PC-3 (cell line): ENCODE measurements around the gene PANK4. TPM values are rescaled to one million over a fixed set of nuclear protein-coding genes. Genes with fewer than 3 reads are reported as not detected.

Experiments used
- ATAC-seq: fragments of 200-7000 bp; cut with Tn5 transposase; 2 replicates; pipeline ENCODE4 v1.9.1; 2020; ENCODE audit warnings: mild to moderate bottlenecking, moderate library complexity
- BruUV-seq: library from RNA; stranded (reverse); fragments of 400-500 nt; replicated peaks from 2 replicates; lab custom pipeline; 2021; lab: Mats Ljungman, UMichigan
- CTCF ChIA-PET: fragments of 300-600 bp; sonication (Branson Sonifier 250); formaldehyde crosslinking; loops from one replicate; lab custom pipeline; 2022; ENCODE audit warnings: antibody characterized with exemption; lab: Charles Lee
- POLR2A ChIA-PET: fragments of 300-600 bp; sonication (Branson Sonifier 250); formaldehyde crosslinking; loops from one replicate; lab custom pipeline; 2022; ENCODE audit warnings: antibody characterized with exemption; ENCODE audit not compliant: unreplicated experiment; lab: Charles Lee
- DNase-seq: peaks from one replicate; pipeline ENCODE4 v3.0.0-alpha.2; 2015
- H2AFZ ChIP-seq: fragments of 300-600 bp; sonication (generic); 2 replicates; pipeline ENCODE4 v1.6.0; 2016; ENCODE audit warnings: antibody characterized with exemption, low read length
- H3F3A ChIP-seq: fragments of 300-600 bp; sonication (generic); one replicate; pipeline ENCODE4 v1.6.0; 2017; ENCODE audit warnings: antibody characterized with exemption, low read length, control low read depth, mild to moderate bottlenecking; ENCODE audit not compliant: unreplicated experiment
- H3K27ac ChIP-seq: fragments of 300-600 bp; sonication (generic); 2 replicates; pipeline ENCODE4 v1.5.1; 2016; ENCODE audit warnings: mild to moderate bottlenecking, low read length
- H3K27me3 ChIP-seq: fragments of 300-600 bp; sonication (generic); 2 replicates; pipeline ENCODE4 v1.6.1; 2016; ENCODE audit warnings: low read length, mixed read lengths
- H3K36me3 ChIP-seq: fragments of 300-600 bp; sonication (generic); 2 replicates; pipeline ENCODE4 v1.6.1; 2016; ENCODE audit warnings: low read depth, mixed run types, low read length, mixed read lengths
- H3K4me1 ChIP-seq: fragments of 300-600 bp; sonication (generic); 2 replicates; pipeline ENCODE4 v1.5.1; 2016; ENCODE audit warnings: low read length; ENCODE audit not compliant: insufficient read depth
- H3K4me2 ChIP-seq: fragments of 300-600 bp; sonication (generic); 2 replicates; pipeline ENCODE4 v1.6.0; 2016; ENCODE audit warnings: low read length
- H3K4me3 ChIP-seq: fragments of 300-600 bp; sonication (generic); 2 replicates; pipeline ENCODE4 v1.5.1; 2016; ENCODE audit warnings: mild to moderate bottlenecking, low read length, mixed read lengths
- H3K79me2 ChIP-seq: fragments of 300-600 bp; sonication (generic); 2 replicates; pipeline ENCODE4 v1.6.1; 2017; ENCODE audit warnings: low read length, mixed read lengths
- H3K9ac ChIP-seq: fragments of 300-600 bp; sonication (generic); 2 replicates; pipeline ENCODE4 v1.6.0; 2016; ENCODE audit warnings: mild to moderate bottlenecking, low read length
- H3K9me2 ChIP-seq: fragments of 300-600 bp; sonication (generic); replicated peaks from 2 replicates; pipeline ENCODE4 v1.6.1; 2016; ENCODE audit warnings: mixed run types, low read length, mixed read lengths
- H3K9me3 ChIP-seq: fragments of 300-600 bp; sonication (generic); 2 replicates; pipeline ENCODE4 v1.6.1; 2016; ENCODE audit warnings: low read length, mixed read lengths
- H4K20me1 ChIP-seq: fragments of 300-600 bp; sonication (generic); 2 replicates; pipeline ENCODE4 v1.6.1; 2016; ENCODE audit warnings: low read length, mixed read lengths
- EZH2 ChIP-seq: fragments of 300-600 bp; sonication (generic); IDR thresholded peaks from one replicate; pipeline ENCODE4 v1.6.1; 2017; ENCODE audit warnings: antibody characterized with exemption, mild to moderate bottlenecking, low read length; ENCODE audit not compliant: unreplicated experiment
- EZH2phosphoT487 ChIP-seq: fragments of 300-600 bp; sonication (generic); IDR thresholded peaks from 2 replicates; pipeline ENCODE4 v1.6.1; 2018; ENCODE audit warnings: mild to moderate bottlenecking, antibody characterized with exemption, low read length, borderline replicate concordance
- intact Hi-C: fragments of 100-400 bp; cut with micrococcal nuclease; formaldehyde crosslinking; loops from 2 replicates; pipeline ENCODE4 v1.9.0; 2023
- total RNA-seq: library from RNA; depleted of rRNA; stranded (reverse); fragments of >200 nt; gene quantifications from 2 replicates; pipeline ENCODE4 v1.2.3, GENCODE V29; 2014
- TF ChIP-seq, protein P1 (sequence below): fragments of 300-600 bp; sonication (generic); conservative IDR thresholded peaks from 2 replicates; pipeline ENCODE4 v1.5.1; 2017; ENCODE audit warnings: antibody characterized with exemption, low read depth, mild to moderate bottlenecking, low read length

PANK4 gene
- total RNA-seq, 1 experiment from 2014 or later, result 69.4 TPM

DNA sequence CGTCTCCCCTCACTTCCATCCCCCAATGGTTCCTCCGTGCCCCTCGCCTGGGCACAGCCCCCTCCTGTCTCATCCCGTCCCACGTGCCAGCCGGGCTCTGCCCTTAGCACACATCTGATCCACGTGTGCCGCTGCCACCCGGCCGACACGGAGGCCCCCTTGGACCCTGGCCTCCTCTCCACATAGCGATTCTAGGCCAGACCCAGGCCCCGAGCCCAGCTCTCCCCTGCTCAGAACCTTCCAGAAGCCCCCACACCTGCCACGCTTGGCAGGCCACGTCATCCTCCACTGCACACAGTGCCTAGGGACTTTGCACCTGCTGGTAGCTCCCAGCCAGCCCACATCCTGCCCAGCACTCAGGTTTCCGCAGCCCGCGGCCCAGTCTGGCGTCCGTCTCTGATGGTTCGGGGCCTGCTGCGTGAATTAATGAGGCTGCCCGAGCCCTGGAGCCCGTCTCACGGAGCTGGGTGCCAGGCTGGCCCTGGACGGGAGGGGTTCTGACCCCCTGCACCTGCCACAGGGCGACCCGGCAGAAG lies 30.2 kb downstream of the PANK4 start:
- no peak overlapping the region for H3K4me2 ChIP-seq
- H4K20me1 ChIP-seq, result no peaks in the 10 kb centered on the region
- H3K36me3 ChIP-seq, result no peaks in the 10 kb centered on the region
- no peak overlapping the region for H3K27ac ChIP-seq
- H3K9me2 ChIP-seq, result no peaks in the 10 kb centered on the region
- ATAC-seq (no peak), DNase-seq (no peak)
- H2AFZ ChIP-seq, result no peak overlapping the region
- TF ChIP-seq EZH2phosphoT487 (no peak), EZH2 (no peak)
- TF ChIP-seq, protein P1, sequence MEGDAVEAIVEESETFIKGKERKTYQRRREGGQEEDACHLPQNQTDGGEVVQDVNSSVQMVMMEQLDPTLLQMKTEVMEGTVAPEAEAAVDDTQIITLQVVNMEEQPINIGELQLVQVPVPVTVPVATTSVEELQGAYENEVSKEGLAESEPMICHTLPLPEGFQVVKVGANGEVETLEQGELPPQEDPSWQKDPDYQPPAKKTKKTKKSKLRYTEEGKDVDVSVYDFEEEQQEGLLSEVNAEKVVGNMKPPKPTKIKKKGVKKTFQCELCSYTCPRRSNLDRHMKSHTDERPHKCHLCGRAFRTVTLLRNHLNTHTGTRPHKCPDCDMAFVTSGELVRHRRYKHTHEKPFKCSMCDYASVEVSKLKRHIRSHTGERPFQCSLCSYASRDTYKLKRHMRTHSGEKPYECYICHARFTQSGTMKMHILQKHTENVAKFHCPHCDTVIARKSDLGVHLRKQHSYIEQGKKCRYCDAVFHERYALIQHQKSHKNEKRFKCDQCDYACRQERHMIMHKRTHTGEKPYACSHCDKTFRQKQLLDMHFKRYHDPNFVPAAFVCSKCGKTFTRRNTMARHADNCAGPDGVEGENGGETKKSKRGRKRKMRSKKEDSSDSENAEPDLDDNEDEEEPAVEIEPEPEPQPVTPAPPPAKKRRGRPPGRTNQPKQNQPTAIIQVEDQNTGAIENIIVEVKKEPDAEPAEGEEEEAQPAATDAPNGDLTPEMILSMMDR, result no peak
- H3K4me1 ChIP-seq, result peaks cover 30% of the 10 kb centered on the region
- no peaks in the 10 kb centered on the region for H3K27me3 ChIP-seq
- no peak overlapping the region for H3K4me3 ChIP-seq
- CTCF ChIA-PET, result no interaction called here
- POLR2A ChIA-PET, result no interaction called here
- H3K79me2 ChIP-seq, result no peaks in the 10 kb centered on the region
- no TSS peak for BruUV-seq
- H3K9me3 ChIP-seq, result no peaks in the 10 kb centered on the region
- H3F3A ChIP-seq, result no peaks in the 10 kb centered on the region
- intact Hi-C loops, result no loop called here
- no peak overlapping the region for H3K9ac ChIP-seq

DNA sequence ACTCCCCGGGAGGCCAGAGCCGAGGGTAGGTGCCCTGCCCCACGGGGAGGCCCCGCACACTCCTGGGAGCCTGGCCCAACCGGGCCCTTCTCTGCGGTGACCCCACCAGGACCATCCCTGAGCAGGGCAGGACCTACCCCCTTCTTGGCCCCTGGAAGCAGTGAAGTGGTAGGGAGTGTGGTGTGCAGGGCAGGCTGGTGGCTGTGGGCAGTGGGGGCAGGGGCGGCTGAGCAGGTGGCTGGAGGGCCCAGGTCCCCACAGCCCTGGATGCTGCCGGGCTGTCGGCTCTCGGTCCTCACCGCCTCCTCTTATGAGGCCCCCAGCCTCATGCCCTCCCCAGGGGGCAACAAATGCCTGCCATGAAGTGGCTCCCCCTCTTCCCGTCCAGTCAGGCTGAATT lies 30.9 kb downstream of the PANK4 start:
- intact Hi-C loops, result no loop called here
- no peak overlapping the region for H3K4me2 ChIP-seq
- H3K4me1 ChIP-seq, result peaks cover 30% of the 10 kb centered on the region
- ChIA-PET CTCF (no interaction called here), POLR2A (no interaction called here)
- BruUV-seq, result no TSS peak
- no peak overlapping the region for H3K9ac ChIP-seq
- no peak for DNase-seq
- H3K36me3 ChIP-seq, result no peaks in the 10 kb centered on the region
- H3F3A ChIP-seq, result no peaks in the 10 kb centered on the region
- TF ChIP-seq EZH2phosphoT487 (no peak), EZH2 (no peak)
- no peaks in the 10 kb centered on the region for H4K20me1 ChIP-seq
- H3K9me2 ChIP-seq, result no peaks in the 10 kb centered on the region
- no peak overlapping the region for H3K27ac ChIP-seq
- no peak overlapping the region for H3K4me3 ChIP-seq
- no peaks in the 10 kb centered on the region for H3K27me3 ChIP-seq
- no peaks in the 10 kb centered on the region for H3K9me3 ChIP-seq
- H2AFZ ChIP-seq, result no peak overlapping the region
- no peaks in the 10 kb centered on the region for H3K79me2 ChIP-seq
- ATAC-seq, result no peak

DNA sequence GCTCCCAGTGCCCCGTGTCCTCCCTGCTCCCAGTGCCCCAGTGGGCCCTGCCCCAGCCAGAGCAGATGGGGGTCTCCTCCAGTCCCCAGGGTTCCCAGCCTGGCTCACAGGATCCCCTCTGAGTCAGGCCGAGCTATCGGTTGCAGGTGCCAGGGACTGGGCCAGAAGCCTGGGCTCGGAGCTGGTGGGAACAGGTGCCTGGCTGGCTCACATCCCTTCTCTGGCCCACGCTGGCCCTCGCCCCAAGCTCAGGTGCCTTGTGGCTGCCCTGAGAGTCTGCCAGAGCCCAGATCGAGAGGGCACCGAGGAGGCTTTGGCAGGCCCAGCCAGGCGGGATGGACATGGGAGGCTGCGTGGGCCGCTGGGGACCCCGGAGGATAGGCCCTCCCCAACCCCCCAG lies 31.4 kb downstream of the PANK4 start:
- Histone ChIP-seq H3K79me2 (no peaks in the 10 kb centered on the region), H3K27ac (peak overlapping the region; percentile 66), H3F3A (no peaks in the 10 kb centered on the region), H3K36me3 (no peaks in the 10 kb centered on the region), H3K4me2 (0 out of 2 replicates have a peak overlapping the region, but pooled peaks have one; percentile 72), H3K9me2 (no peaks in the 10 kb centered on the region), H2AFZ (no peak overlapping the region), H3K4me1 (peaks cover 25% of the 10 kb centered on the region), H3K27me3 (no peaks in the 10 kb centered on the region), H3K9me3 (no peaks in the 10 kb centered on the region), H4K20me1 (no peaks in the 10 kb centered on the region), H3K4me3 (no peak overlapping the region), H3K9ac (peak overlapping the region; percentile 37)
- ATAC-seq (no peak), DNase-seq (no peak)
- CTCF ChIA-PET, result no interaction called here
- intact Hi-C loops, result no loop called here
- BruUV-seq, result no TSS peak
- POLR2A ChIA-PET, result interaction anchor here (0.5 kb wide), 1 partner anchor 32 kb away, joined by 7 read pairs; no protein-coding TSS in a partner anchor
- TF ChIP-seq, protein P1, result no peak
- no peak for TF ChIP-seq EZH2
- TF ChIP-seq EZH2phosphoT487, result no peak
